Fibroblast of gingiva (primary cell): Measurements from ENCODE around the gene SNAI3.

Source experiments
- DNase-seq: peaks from one replicate; pipeline ENCODE4 v3.0.0-alpha.2; 2011; ENCODE audit warnings: low read depth

SNAI3 gene

GRCh38 chr16:88686439-88687253, at the start of gene SNAI3:
Gene SNAI3 (minus strand): TSS chr16:88686507. CDS start chr16:88686406, 101 bp downstream.
- DNase-seq: peak; percentile 22

GRCh38 chr16:88736088-88736487, 49.8 kb upstream of the SNAI3 start:
- DNase-seq: no peak

DNA sequence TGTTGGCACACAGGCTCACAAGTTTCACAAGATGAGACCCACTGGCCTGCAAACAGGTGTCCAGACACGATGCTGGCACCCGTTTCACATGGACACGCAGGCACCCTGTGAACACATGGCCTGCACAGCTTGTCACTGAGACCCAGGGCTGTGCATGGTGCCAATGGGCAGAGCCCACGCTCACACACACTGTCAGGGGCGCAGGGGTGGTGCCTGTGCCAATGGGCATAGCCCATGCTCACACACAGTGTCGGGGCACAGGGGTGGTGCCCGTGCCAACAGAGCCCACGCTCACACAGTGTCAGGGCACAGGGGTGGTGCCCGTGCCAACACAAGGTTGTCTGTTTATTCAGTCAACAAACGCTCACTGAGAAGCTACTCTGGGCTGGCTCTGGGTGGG, 49.3 kb upstream of the SNAI3 start:
- DNase-seq: no peak

GRCh38 chr16:88735121-88735520, 48.8 kb upstream of the SNAI3 start:
- DNase-seq: no peak

DNA sequence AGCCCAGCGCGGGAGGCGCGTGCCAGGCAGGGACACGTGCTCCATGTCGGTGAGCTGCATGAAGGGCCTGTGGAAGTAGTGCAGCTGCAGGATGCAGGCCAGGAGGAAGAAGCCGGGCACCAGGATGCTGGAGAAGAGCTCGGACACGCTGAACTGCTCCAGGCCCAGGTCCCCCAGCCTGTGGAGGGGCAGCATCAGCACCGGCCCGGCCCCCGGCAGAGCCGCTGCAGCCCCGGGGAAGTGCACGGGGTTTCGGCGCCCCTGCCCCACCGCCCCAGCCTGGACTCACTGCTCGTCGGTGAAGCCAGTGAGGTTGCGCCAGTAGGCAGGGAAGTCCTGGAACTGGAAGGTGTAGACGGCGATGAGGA, 48.0 kb upstream of the SNAI3 start:
- no peak for DNase-seq

GRCh38 chr16:88733630-88734360, 47.5 kb upstream of the SNAI3 start:
- DNase-seq: no peak

- DNase-seq: no peak
Measured at GRCh38 chr16:88732961-88733294, 46.6 kb upstream of the SNAI3 start.

GRCh38 chr16:88732172-88732960, 46.1 kb upstream of the SNAI3 start:
- no peak for DNase-seq

GRCh38 chr16:88731699-88732098, 45.4 kb upstream of the SNAI3 start:
- no peak for DNase-seq

DNA sequence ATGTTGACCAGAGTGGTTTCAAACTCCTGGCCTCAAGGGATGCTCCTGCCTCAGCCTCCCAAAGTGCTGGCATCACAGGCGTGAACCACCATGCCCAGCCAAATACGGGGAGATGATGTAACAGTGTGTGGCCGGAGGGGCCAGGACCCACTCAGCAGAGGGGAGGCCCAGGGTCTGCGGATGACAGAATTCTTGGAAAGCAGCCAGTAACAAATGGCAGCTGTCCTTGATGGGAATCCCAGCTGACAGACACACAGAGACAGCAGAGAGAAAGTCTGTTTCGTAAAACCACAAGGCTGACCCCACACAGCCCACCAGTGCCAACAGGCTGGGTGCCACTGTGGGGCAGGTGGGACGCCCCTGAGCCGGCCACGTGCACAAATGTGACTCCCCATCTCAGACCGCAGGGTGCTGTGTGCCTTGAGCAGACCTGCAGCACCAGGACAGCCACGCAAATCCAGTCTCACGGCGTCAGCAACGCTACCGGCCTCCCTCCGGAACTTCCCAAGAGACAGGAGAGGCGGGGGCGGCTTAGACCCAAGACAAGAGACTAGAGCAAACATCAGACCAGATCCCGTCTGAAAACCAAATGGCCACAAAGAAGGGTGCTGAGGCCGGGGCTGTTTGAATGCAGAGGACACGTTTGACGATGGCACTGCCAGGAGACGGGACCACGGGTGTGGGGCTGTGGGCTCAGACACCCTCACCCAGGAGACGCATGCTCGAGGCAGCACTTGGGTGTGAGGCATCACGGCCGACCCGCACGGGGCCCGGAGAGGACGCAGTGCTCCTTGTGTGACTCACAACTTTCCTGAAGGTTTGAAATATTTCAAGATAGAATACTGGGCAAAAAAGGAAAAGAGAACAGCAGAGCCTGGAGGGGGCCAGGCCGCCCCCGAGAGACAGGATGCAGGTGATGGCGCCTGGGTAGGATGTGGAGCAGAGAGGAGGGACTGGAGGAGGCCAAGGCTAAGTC, 44.6 kb upstream of the SNAI3 start:
- DNase-seq: no peak

GRCh38 chr16:88727871-88728270, 41.6 kb upstream of the SNAI3 start:
- DNase-seq: no peak

GRCh38 chr16:88726981-88727380, 40.7 kb upstream of the SNAI3 start:
- DNase-seq: no peak

DNA sequence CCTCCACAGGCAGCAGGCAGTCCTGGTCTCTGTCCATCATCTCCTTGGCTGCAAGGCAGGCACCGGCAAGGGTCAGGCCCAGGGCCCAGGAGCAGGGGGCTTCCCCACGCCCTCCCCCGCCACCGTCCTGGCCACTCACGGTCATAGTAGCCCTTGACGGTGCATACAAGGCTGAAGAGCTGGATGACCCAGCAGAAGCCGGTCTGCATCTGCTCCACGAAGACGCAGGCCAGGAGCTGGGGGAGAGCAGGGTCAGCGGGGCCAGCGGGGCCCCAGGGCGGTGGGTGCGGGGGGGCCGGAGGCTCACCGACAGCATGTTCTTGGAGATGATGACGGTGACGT, 40.1 kb upstream of the SNAI3 start:
- no peak for DNase-seq

- DNase-seq: no peak
Measured at GRCh38 chr16:88725609-88726407, 39.5 kb upstream of the SNAI3 start.

- DNase-seq: no peak
Measured at GRCh38 chr16:88724855-88725555, 38.7 kb upstream of the SNAI3 start.

- DNase-seq: no peak
Measured at GRCh38 chr16:88723911-88724310, 37.6 kb upstream of the SNAI3 start.

DNA sequence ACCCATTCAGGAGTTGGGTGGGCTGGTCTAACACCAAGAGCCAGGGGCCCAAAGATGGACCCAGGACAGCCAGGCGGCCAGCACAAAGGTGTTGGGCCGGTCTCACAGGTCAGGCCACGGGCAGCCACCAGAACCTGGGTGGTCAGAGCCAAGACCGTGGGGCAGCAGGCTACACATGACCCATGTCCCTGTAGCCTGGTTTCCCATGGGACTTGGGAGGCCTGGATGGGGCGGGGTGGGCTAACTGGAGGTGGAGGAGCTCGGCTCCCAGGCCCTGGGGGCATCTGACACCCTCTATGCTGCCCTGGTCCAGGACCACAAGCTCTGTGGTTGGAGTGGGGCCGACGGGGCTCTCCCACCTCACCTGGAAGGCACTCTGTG, 37.2 kb upstream of the SNAI3 start:
- no peak for DNase-seq

GRCh38 chr16:88722784-88723506, 36.6 kb upstream of the SNAI3 start:
- no peak for DNase-seq
